Osteocyte (in vitro differentiated cells): ENCODE results near the gene NHP2. TPM values are rescaled to one million over a fixed set of nuclear protein-coding genes. Genes with fewer than 3 reads are reported as not detected.

Experiments used
- DNase-seq: peaks from one replicate; pipeline ENCODE4 v3.0.0; 2021; ENCODE audit warnings: mixed read lengths; ENCODE audit not compliant: unreplicated experiment; ENCODE audit errors: extremely low spot score
- H3K27ac Mint-ChIP-seq: one replicate; pipeline ENCODE4 v1.8.0; 2021; ENCODE audit warnings: mild to moderate bottlenecking, mixed read lengths; ENCODE audit not compliant: unreplicated experiment
- H3K27me3 Mint-ChIP-seq: one replicate; pipeline ENCODE4 v1.8.0; 2021; ENCODE audit warnings: mixed read lengths; ENCODE audit not compliant: unreplicated experiment
- H3K36me3 Mint-ChIP-seq: one replicate; pipeline ENCODE4 v1.8.0; 2021; ENCODE audit warnings: mixed read lengths; ENCODE audit not compliant: unreplicated experiment
- H3K4me1 Mint-ChIP-seq: one replicate; pipeline ENCODE4 v1.8.0; 2021; ENCODE audit warnings: mixed read lengths; ENCODE audit not compliant: unreplicated experiment
- H3K4me3 Mint-ChIP-seq: one replicate; pipeline ENCODE4 v1.8.0; 2021; ENCODE audit warnings: mild to moderate bottlenecking, moderate library complexity, mixed read lengths; ENCODE audit not compliant: unreplicated experiment
- H3K9me3 Mint-ChIP-seq: one replicate; pipeline ENCODE4 v1.8.0; 2021; ENCODE audit warnings: mixed read lengths; ENCODE audit not compliant: unreplicated experiment
- CTCF ChIP-seq: fragments of 200-600 bp; sonication (generic); IDR thresholded peaks from 2 replicates; pipeline ENCODE4 v1.5.0; 2021; ENCODE audit warnings: antibody characterized with exemption, mild to moderate bottlenecking, moderate library complexity
- total RNA-seq: library from RNA; stranded (reverse); gene quantifications from 2 replicates; pipeline ENCODE4 v1.2.1, GENCODE V29; 2021

Gene NHP2
- total RNA-seq, 1 donor from 2014 or later, result 94.2 TPM

GRCh38 chr5:178119915-178120606 is 33.6 kb downstream of the NHP2 start:
- H3K9me3 Mint-ChIP-seq, result no peaks in the 10 kb centered on the region
- no peaks in the 10 kb centered on the region for H3K27me3 Mint-ChIP-seq
- peaks cover 9% of the 10 kb centered on the region for H3K4me1 Mint-ChIP-seq
- no peak for TF ChIP-seq CTCF
- DNase-seq, result no peak
- H3K36me3 Mint-ChIP-seq, result no peaks in the 10 kb centered on the region
- H3K27ac Mint-ChIP-seq, result no peak overlapping the region
- no peak overlapping the region for H3K4me3 Mint-ChIP-seq

GRCh38 chr5:178117923-178118701 is 35.6 kb downstream of the NHP2 start:
- no peaks in the 10 kb centered on the region for H3K36me3 Mint-ChIP-seq
- no peak for TF ChIP-seq CTCF
- H3K27ac Mint-ChIP-seq, result no peak overlapping the region

GRCh38 chr5:178116143-178116885 is 37.4 kb downstream of the NHP2 start:
- peaks cover 3% of the 10 kb centered on the region for H3K27me3 Mint-ChIP-seq
- H3K36me3 Mint-ChIP-seq, result no peaks in the 10 kb centered on the region
- H3K4me1 Mint-ChIP-seq, result peaks cover 24% of the 10 kb centered on the region
- no peak for TF ChIP-seq CTCF
- DNase-seq, result no peak
- no peak overlapping the region for H3K27ac Mint-ChIP-seq
- no peak overlapping the region for H3K4me3 Mint-ChIP-seq
- no peaks in the 10 kb centered on the region for H3K9me3 Mint-ChIP-seq

More at GRCh38 chr5:178117923-178118701, 35.6 kb downstream of the NHP2 start:
- no peaks in the 10 kb centered on the region for H3K27me3 Mint-ChIP-seq
- peaks cover 19% of the 10 kb centered on the region for H3K4me1 Mint-ChIP-seq
- H3K9me3 Mint-ChIP-seq, result no peaks in the 10 kb centered on the region
- no peak for DNase-seq
- H3K4me3 Mint-ChIP-seq, result no peak overlapping the region

GRCh38 chr5:178115814-178116142 is 37.9 kb downstream of the NHP2 start:
- H3K27ac Mint-ChIP-seq, result no peak overlapping the region
- no peaks in the 10 kb centered on the region for H3K36me3 Mint-ChIP-seq
- peak overlapping the region; percentile 14 for H3K4me3 Mint-ChIP-seq
- H3K4me1 Mint-ChIP-seq, result peaks cover 24% of the 10 kb centered on the region
- DNase-seq, result no peak
- peaks cover 3% of the 10 kb centered on the region for H3K27me3 Mint-ChIP-seq
- no peak for TF ChIP-seq CTCF
- no peaks in the 10 kb centered on the region for H3K9me3 Mint-ChIP-seq
